Trophoblast cell (in vitro differentiated cells and primary cell): Measurements from ENCODE around the gene NMNAT2.

Experiments used
- DNase-seq, 2 donors: peaks; one replicate each; pipeline ENCODE4 v3.0.0-alpha.2; 2016
- H2AFZ ChIP-seq: 2 replicates; pipeline ENCODE4 v1.6.1; 2013; ENCODE audit warnings: low read length, moderate library complexity, mild to moderate bottlenecking; ENCODE audit not compliant: insufficient read depth, poor library complexity
- H2AK5ac ChIP-seq: 2 replicates; pipeline ENCODE4 v1.6.1; 2013; ENCODE audit warnings: mild to moderate bottlenecking, low read length
- H2BK120ac ChIP-seq: 2 replicates; pipeline ENCODE4 v1.6.1; 2013; ENCODE audit warnings: low read length, mild to moderate bottlenecking, moderate library complexity; ENCODE audit not compliant: insufficient read depth, poor library complexity
- H2BK12ac ChIP-seq: 2 replicates; pipeline ENCODE4 v1.6.1; 2013; ENCODE audit warnings: mild to moderate bottlenecking, low read length, moderate library complexity
- H2BK5ac ChIP-seq: 2 replicates; pipeline ENCODE4 v1.6.1; 2013; ENCODE audit warnings: low read length, low read depth, moderate library complexity, mild to moderate bottlenecking; ENCODE audit not compliant: poor library complexity
- H3K14ac ChIP-seq: 2 replicates; pipeline ENCODE4 v1.6.1; 2013; ENCODE audit warnings: mild to moderate bottlenecking, low read length
- H3K18ac ChIP-seq: 2 replicates; pipeline ENCODE4 v1.6.1; 2013; ENCODE audit warnings: mild to moderate bottlenecking, low read length
- H3K23ac ChIP-seq: 2 replicates; pipeline ENCODE4 v1.6.1; 2013; ENCODE audit warnings: low read length
- H3K27ac ChIP-seq: 2 replicates; pipeline ENCODE4 v1.5.1; 2013; ENCODE audit warnings: low read depth, mild to moderate bottlenecking, inconsistent platforms, low read length, moderate library complexity
- H3K27me3 ChIP-seq: 2 replicates; pipeline ENCODE4 v1.6.1; 2013; ENCODE audit warnings: inconsistent platforms, mild to moderate bottlenecking, low read length, moderate library complexity; ENCODE audit not compliant: insufficient read depth
- H3K36me3 ChIP-seq, 2 experiments: 1 replicate in 1 of 2; 2 replicates in 1 of 2; pipeline ENCODE4 v1.6.1; 2013; ENCODE audit warnings: low read length in 2 of 2, mild to moderate bottlenecking in 2 of 2, moderate library complexity in 1 of 2; ENCODE audit not compliant: insufficient read depth in 2 of 2, control insufficient read depth in 1 of 2
- H3K4ac ChIP-seq: 2 replicates; pipeline ENCODE4 v1.6.1; 2013; ENCODE audit warnings: low read depth, mild to moderate bottlenecking, low read length, moderate library complexity
- H3K4me1 ChIP-seq, 2 experiments: 1 replicate in 1 of 2; 2 replicates in 1 of 2; pipeline ENCODE4 v1.6.1; 2013; ENCODE audit warnings: low read length in 2 of 2, mild to moderate bottlenecking in 2 of 2, moderate library complexity in 1 of 2; ENCODE audit not compliant: insufficient read depth in 2 of 2, control insufficient read depth in 1 of 2
- H3K4me2 ChIP-seq: 2 replicates; pipeline ENCODE4 v1.6.1; 2013; ENCODE audit warnings: inconsistent platforms, mild to moderate bottlenecking, low read length, moderate library complexity
- H3K4me3 ChIP-seq: 2 replicates; pipeline ENCODE4 v1.5.1; 2013; ENCODE audit warnings: mild to moderate bottlenecking, low read depth, low read length, inconsistent platforms
- H3K79me1 ChIP-seq: one replicate; pipeline ENCODE4 v1.6.1; 2013; ENCODE audit warnings: low read length
- H3K79me2 ChIP-seq: 2 replicates; pipeline ENCODE4 v1.6.1; 2013; ENCODE audit warnings: low read length, mild to moderate bottlenecking; ENCODE audit not compliant: control insufficient read depth, insufficient read depth, poor library complexity
- H3K9ac ChIP-seq: 2 replicates; pipeline ENCODE4 v1.6.1; 2013; ENCODE audit warnings: mild to moderate bottlenecking, low read length
- H3K9me3 ChIP-seq: 2 replicates; pipeline ENCODE4 v1.6.1; 2013; ENCODE audit warnings: low read depth, mild to moderate bottlenecking, control low read depth, inconsistent platforms, low read length; ENCODE audit not compliant: insufficient read depth
- H4K12ac ChIP-seq: 2 replicates; pipeline ENCODE4 v1.6.1; 2013; ENCODE audit warnings: low read depth, mild to moderate bottlenecking, low read length, moderate library complexity
- H4K8ac ChIP-seq: 2 replicates; pipeline ENCODE4 v1.6.1; 2013; ENCODE audit warnings: low read depth, mild to moderate bottlenecking, low read length, moderate library complexity
- H4K91ac ChIP-seq: one replicate; pipeline ENCODE4 v1.6.1; 2013; ENCODE audit warnings: low read depth, mild to moderate bottlenecking, low read length, moderate library complexity
- WGBS: extraction: QIAGEN DNeasy Blood & Tissue Kit; methylation state at CpG from one replicate; pipeline ENCODE4 v1.1.7; 2013; ENCODE audit warnings: missing lambda C conversion rate; ENCODE audit not compliant: insufficient read length, insufficient coverage; ENCODE audit errors: extremely low coverage; 5-methylcytosine and 5-hydroxymethylcytosine counted together

Gene NMNAT2

DNA sequence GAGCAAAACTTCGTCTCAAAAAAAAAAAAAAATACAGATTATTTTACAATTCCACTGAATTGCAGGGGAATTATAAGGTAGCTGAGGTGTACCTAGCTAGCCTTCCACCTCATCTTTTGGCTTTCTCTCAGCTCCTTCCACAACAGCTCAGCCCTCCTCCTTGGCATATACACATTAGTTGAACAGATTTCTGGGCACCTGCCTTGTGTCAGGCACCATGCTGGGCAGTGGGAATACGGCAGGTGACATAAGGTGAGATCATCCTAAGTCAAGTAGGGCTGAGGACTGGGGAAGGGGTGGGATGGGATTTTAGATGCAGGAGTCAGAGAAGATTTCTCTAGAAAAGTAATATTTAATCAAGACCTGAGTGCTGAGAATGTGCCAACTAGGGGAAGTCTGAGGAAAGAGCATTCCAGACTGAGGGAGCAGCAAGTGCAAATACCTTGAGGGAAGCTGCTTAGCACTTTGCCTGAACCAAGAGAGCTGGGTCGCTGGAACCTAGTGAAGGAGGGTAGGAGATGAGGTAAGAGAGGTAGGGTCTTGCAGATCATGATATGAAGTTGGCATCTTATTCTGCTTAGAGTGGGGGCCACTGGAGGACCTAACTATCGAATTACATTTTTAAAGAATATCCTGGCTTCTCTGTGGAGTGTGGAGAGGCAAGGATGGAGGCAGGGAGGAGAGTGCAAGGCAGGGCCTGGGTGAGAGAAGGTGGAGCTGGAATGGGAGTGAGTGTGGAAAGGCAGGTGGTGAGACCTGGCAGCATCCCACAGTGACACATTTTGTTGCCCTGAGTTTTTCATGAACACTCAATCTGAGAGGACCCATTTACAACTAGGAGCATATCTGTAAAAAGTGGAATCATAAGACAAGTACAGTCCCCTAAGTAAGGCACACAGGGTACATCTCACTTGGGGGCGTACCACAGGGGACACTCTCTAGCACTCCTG is 203.9 kb downstream of the NMNAT2 start:
- no peak overlapping the region for H2AK5ac ChIP-seq
- H4K8ac ChIP-seq: no peak overlapping the region
- H2BK5ac ChIP-seq: no peak overlapping the region
- no peak overlapping the region for H3K14ac ChIP-seq
- H3K27me3 ChIP-seq: no peaks in the 10 kb centered on the region
- no CpG with 5 or more reads among the region's 5 CpGs for WGBS
- H4K12ac ChIP-seq: no peak overlapping the region
- H2BK120ac ChIP-seq: no peak overlapping the region
- no peak for DNase-seq
- no peak overlapping the region for H3K23ac ChIP-seq
- H4K91ac ChIP-seq: no peak overlapping the region
- H2AFZ ChIP-seq: no peak overlapping the region
- peaks cover 2 to 8% of the 10 kb centered on the region in 2 experiments for H3K36me3 ChIP-seq
- no peaks in the 10 kb centered on the region for H3K79me2 ChIP-seq
- no peak overlapping the region for H3K4me2 ChIP-seq
- peaks cover 0 to 4% of the 10 kb centered on the region in 2 experiments for H3K4me1 ChIP-seq
- no peak overlapping the region for H3K27ac ChIP-seq
- no peak overlapping the region for H2BK12ac ChIP-seq
- no peaks in the 10 kb centered on the region for H3K9me3 ChIP-seq
- H3K9ac ChIP-seq: no peak overlapping the region
- no peaks in the 10 kb centered on the region for H3K79me1 ChIP-seq
- H3K18ac ChIP-seq: no peak overlapping the region
- no peak overlapping the region for H3K4me3 ChIP-seq
- H3K4ac ChIP-seq: no peak overlapping the region

DNA sequence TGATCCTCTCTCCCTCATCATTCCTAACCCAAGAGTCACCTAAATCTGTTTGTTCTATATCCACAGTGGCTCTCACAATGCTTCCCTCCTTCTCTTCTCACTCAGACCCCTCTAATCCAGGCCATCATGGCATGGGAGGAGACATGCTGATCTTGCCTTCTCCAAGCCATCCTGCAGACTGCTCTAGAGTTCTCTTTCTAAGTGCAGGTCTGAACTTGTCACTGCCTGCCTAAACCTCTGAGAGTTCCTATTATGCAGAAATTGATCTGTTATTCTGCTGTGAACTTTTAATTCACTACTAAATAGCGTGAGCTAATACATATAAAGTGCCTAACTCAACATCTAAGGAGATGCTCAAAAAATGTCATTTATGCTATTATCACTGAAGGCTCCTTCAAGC is 205.3 kb downstream of the NMNAT2 start:
- H3K18ac ChIP-seq: no peak overlapping the region
- H3K14ac ChIP-seq: no peak overlapping the region
- H3K9ac ChIP-seq: no peak overlapping the region
- peaks cover 0 to 2% of the 10 kb centered on the region in 2 experiments for H3K4me1 ChIP-seq
- H2AK5ac ChIP-seq: no peak overlapping the region
- H3K36me3 ChIP-seq: peaks cover 2 to 5% of the 10 kb centered on the region in 2 experiments
- H2BK5ac ChIP-seq: no peak overlapping the region
- no peak overlapping the region for H4K12ac ChIP-seq
- no peak overlapping the region for H3K4ac ChIP-seq
- no peaks in the 10 kb centered on the region for H3K79me1 ChIP-seq
- no CpG with 5 or more reads among the region's 1 CpG for WGBS
- no peak overlapping the region for H3K4me3 ChIP-seq
- no peak for DNase-seq
- H3K4me2 ChIP-seq: no peak overlapping the region
- no peaks in the 10 kb centered on the region for H3K9me3 ChIP-seq
- no peak overlapping the region for H3K27ac ChIP-seq
- H3K27me3 ChIP-seq: no peaks in the 10 kb centered on the region
- no peak overlapping the region for H2BK12ac ChIP-seq
- H4K8ac ChIP-seq: no peak overlapping the region
- H2AFZ ChIP-seq: no peak overlapping the region
- no peak overlapping the region for H3K23ac ChIP-seq
- H4K91ac ChIP-seq: no peak overlapping the region
- H2BK120ac ChIP-seq: no peak overlapping the region
- H3K79me2 ChIP-seq: no peaks in the 10 kb centered on the region

DNA sequence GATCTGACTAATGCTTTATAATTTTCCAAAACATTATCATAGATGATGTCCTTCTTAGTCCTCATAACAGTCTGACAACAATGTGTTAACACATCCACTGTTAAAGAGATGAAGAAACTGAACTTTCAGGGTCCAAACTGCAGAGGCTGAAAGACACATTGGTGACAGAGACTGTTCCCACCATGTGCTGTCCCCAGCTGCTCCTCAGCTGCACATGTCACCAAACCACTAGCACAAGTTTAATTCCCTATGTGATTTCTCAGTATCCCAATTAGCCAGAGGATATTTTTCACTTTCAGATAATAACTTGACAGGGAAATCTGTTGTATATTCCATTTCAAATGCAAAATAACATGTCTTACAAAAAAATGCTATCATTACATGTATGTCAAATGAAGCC is 207.5 kb downstream of the NMNAT2 start:
- H3K27ac ChIP-seq: no peak overlapping the region
- no peak overlapping the region for H4K91ac ChIP-seq
- H2AK5ac ChIP-seq: no peak overlapping the region
- no peak overlapping the region for H2BK12ac ChIP-seq
- H4K8ac ChIP-seq: no peak overlapping the region
- H3K36me3 ChIP-seq: peaks cover 0 to 2% of the 10 kb centered on the region in 2 experiments
- H3K79me2 ChIP-seq: no peaks in the 10 kb centered on the region
- no peak overlapping the region for H2BK5ac ChIP-seq
- no peak overlapping the region for H3K4me2 ChIP-seq
- no peaks in the 10 kb centered on the region for H3K4me1 ChIP-seq
- H4K12ac ChIP-seq: no peak overlapping the region
- H3K18ac ChIP-seq: no peak overlapping the region
- no peaks in the 10 kb centered on the region for H3K9me3 ChIP-seq
- H2AFZ ChIP-seq: no peak overlapping the region
- DNase-seq: no peak
- no peak overlapping the region for H3K23ac ChIP-seq
- H2BK120ac ChIP-seq: no peak overlapping the region
- no peaks in the 10 kb centered on the region for H3K27me3 ChIP-seq
- no peak overlapping the region for H3K14ac ChIP-seq
- no peak overlapping the region for H3K4me3 ChIP-seq
- H3K4ac ChIP-seq: no peak overlapping the region
- H3K79me1 ChIP-seq: no peaks in the 10 kb centered on the region
- H3K9ac ChIP-seq: no peak overlapping the region

DNA sequence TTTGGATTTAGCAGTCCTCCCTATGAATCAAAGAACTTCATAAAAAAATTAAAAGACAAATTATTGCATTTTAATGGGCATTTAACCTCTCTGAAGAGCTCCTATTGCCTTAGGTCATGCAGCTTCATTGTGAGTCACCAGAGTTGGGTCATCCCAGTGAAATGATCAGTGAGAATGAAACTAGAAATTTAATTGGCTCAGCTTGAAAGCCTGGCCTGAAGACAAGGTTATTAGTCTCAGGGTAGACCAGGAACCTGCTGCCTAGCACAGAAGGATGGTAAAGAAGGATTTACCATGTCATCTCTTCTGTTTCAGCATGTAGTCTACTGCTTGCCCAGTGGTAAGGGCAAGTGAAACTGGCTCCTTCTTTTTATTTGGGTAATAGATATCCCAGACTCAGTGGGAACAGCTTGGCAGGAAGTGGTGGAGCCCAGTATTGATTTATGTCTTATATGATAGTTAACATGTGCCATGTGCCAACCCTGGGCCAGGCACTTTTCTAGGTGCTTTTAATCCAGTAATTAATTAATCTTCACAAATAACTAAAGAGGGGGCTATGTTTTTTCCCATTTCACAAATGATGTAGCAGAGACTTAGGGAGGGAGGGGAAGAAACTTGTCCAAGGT is 208.5 kb downstream of the NMNAT2 start:
- Histone ChIP-seq H3K9ac (no peak overlapping the region), H3K4me2 (no peak overlapping the region), H3K14ac (no peak overlapping the region), H3K9me3 (no peaks in the 10 kb centered on the region), H4K91ac (no peak overlapping the region), H3K18ac (no peak overlapping the region), H4K8ac (no peak overlapping the region), H3K23ac (no peak overlapping the region), H2AFZ (no peak overlapping the region), H3K27me3 (no peaks in the 10 kb centered on the region), H4K12ac (no peak overlapping the region), H2BK12ac (no peak overlapping the region), H3K79me1 (no peaks in the 10 kb centered on the region), H3K36me3 (no peaks in the 10 kb centered on the region), H3K79me2 (no peaks in the 10 kb centered on the region), H2BK5ac (no peak overlapping the region), H2BK120ac (no peak overlapping the region), H2AK5ac (no peak overlapping the region), H3K4me1 (no peaks in the 10 kb centered on the region), H3K4me3 (no peak overlapping the region), H3K27ac (no peak overlapping the region), H3K4ac (no peak overlapping the region)
- peak; percentile 54 to 83 for DNase-seq
